HG02610 (cell line): ENCODE results near the gene TLCD3B.
A peak's percentile ranks its signal among the peaks of the same experiment; 100 is the strongest.
"Not testable (repeated sequence)": the region's sequence is repeated elsewhere in the genome, so short reads cannot be mapped to it uniquely, and the experiment has no call there.

ENCODE experiments used
- ATAC-seq: cut with Tn5 transposase; IDR thresholded peaks from one replicate; pipeline ENCODE4 v1.9.1; 2021; ENCODE audit warnings: mild to moderate bottlenecking, moderate library complexity; ENCODE audit not compliant: unreplicated experiment

The TLCD3B gene

DNA sequence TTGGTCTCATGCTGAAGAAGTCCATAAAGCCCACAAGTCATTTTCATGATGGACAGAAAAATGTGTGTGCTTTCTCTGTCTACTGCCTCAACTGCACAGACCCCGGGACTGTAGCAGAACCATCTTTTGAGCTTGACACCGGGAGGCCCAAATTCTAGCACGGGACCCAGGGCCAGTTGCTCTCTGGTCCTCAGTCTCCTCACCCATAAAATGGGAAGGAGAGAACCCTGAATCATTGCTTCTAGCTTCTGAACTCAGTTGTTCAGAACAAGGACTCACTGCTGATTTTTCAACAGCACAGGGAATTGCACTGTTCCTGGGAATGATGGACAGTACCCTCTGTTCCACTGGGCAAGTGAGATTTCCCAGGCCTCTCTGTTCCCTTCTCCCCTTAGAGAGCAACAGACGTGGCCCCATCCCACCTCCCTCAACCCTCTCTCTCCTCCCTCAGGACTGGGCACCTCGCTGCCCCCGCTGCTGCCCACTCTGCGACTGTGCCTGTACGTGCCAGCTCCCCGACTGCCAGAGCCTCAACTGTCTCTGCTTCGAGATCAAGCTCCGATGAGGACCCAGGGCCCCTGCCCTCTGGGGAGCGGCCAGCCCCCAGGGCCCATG, 32.3 kb upstream of the TLCD3B start:
- no peak for ATAC-seq

GRCh38 chr16:30060836-30061554, 29.9 kb upstream of the TLCD3B start:
- no peak for ATAC-seq

GRCh38 chr16:30060346-30060745, 29.3 kb upstream of the TLCD3B start:
- no peak for ATAC-seq

GRCh38 chr16:30054959-30055553, 24.0 kb upstream of the TLCD3B start:
- ATAC-seq, result no peak

DNA sequence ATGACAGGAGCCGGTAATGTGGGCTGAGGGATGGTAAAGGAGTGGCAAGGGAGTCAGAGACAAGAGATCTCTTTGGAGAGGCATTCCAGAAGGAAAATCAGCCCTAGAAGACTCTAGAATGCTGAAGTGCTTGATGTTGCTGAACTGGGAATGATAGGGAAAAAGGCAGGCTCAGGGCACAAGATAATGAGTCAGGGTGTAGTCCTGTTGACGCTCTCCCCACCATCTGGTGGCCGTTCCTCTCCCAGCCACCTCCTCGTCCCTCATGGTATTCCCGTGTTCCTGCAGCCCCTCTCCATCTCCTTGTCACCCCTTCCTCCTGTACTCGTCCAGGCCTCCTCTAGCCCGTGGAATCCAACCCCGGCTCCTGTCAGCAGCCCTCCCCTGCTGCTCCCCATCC, 23.4 kb upstream of the TLCD3B start:
- no peak for ATAC-seq

GRCh38 chr16:30053376-30054015, 22.4 kb upstream of the TLCD3B start:
- peak; percentile 20 for ATAC-seq

DNA sequence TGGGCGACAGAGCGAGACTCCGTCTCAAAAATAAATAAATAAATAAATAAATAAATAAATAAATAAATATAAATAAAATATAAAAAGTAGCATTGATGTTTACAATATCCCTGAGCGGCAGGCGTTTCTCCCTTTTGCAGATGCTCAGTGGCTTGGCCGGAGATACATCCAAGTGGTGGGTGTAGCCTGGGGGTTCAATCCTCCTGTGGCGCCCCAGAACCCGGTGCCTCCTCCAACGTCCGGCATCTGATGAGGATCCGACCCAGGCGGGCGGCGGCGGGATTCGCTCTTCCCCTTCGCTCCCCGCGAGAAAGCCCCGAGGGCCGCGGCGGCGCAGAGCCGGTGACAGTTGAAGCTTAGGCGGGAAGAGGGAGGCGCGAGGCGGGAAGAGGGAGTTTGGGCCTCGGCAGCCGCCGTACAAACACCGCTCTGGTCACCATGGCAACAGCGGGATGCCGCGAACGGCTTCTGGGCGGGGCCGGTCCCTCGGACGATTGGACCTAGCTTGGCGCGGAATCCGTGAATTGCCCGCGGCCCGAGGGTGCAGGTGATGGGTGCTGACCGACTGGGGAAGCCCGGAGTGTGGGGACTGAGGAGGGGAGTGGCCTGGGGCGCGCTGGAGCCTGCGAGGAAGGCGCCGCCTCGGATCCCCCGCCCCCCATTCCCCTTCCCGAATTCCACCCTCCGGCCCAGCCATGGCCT, 21.8 kb upstream of the TLCD3B start:
- peak; percentile 61 for ATAC-seq

DNA sequence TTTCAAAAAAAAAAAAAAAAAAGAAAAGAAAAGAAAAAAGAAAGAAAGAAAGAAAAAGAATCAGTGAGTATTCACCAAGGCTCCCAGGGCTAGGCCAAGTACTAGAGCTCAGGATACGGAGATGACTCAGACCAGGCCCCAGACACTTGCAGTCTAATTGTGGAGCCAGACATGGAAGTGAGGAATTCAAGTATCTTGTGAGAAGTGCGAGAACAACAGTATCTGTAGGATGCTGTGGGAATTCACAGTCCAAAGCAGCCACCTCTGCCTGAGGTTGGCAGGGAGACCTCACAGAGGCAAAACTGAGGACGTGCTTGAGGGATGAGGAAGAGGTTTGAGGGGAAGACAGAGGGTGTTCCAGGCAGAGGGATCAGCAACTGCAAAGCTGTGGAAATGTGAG, 20.4 kb upstream of the TLCD3B start:
- ATAC-seq, result no peak

DNA sequence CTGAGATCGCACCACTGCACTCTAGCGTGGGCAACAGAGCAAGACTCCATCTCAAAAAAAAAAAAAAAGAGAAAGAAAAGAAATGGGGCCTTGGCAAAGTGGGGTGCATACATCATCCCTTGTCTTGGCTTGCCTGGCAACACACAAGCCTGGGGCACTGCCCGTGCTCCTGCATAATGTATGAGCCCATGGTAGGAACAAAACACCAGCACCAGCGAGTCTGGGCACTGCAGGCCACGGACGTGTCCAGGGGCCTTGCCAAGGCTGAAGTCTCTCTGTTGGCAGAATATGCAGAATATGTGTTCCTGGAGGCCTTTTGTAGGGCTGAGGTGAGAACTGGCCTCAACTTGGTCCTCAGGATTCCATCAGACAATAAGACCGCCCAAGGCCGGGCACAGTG, 18.8 kb upstream of the TLCD3B start:
- no peak for ATAC-seq

DNA sequence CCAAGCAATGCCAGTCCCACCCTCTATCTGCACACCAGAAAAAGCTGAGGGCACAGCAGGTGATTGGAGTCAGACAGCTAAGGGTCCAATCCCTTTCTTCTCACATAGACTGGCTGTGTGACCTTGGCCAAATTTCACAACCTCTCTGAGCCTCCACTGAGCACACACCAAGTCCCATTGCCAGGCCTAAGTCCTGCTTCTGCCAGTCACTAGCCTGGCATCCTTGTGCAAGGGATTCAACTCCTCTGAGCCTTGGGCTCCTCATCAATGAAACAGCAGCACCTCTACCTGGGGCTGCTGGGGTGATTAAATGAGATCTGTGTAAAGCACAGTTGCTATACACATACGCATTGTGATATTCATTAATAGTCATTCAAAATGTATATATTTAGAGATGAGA, 15.5 kb upstream of the TLCD3B start:
- no peak for ATAC-seq

DNA sequence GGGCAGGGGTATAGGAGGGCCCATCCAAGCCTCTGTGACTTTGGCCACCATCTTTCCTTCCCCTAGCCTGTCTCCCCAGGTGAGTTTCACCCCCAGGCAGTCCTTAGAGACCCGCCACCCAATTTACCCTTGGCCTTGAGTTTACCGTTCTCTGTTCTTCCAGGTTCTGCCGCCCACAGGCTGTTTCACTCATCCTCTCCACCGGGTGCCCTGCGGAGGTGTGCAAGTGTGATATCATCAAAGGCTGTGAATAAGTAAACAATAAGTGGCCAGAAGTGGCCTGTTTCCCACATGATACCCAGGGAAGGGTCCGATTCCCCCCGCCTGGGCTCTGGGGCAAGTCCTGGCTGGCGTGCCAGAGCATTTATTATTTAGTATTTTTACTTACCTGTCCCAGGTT, 15.1 kb upstream of the TLCD3B start:
- ATAC-seq, result no peak

DNA sequence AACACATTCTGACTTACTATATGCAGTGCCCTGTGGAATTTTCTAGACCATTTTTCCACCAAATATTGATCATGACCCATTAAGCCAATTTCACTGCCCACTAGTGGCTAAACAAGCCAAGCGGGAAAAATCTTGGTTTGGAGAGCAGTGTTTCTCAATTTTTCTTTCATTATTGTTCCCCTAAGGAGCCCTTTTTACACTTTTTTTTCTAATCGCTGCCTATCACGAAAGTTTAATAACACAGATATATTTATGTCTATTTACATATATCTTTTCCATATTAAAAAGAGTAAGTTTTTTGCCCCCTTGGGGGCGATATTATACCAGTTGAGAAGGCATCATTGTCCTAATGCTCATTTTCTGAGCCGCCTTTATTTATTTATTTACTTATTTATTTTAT, 10.8 kb upstream of the TLCD3B start:
- ATAC-seq, result no peak

DNA sequence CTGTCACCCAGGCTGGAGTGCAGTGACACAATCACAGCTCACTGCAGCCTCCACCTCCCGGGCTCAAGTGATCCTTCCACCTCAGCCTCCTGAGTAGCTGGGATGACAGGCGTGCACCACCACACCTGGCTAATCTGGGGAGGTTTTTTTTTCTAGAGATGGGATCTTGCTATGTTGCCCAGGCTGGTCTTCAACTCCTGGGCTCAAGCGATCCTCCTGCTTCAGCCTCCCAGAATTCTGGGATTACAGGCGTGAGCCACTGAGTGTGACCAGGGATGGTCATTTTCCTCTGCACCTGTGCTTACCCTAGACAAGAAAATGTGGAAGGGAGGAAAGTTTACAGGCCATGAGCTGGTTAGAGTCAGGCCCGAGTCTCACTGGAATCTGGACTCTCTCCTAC, 9.6 kb upstream of the TLCD3B start:
- not testable (repeated sequence) for ATAC-seq

DNA sequence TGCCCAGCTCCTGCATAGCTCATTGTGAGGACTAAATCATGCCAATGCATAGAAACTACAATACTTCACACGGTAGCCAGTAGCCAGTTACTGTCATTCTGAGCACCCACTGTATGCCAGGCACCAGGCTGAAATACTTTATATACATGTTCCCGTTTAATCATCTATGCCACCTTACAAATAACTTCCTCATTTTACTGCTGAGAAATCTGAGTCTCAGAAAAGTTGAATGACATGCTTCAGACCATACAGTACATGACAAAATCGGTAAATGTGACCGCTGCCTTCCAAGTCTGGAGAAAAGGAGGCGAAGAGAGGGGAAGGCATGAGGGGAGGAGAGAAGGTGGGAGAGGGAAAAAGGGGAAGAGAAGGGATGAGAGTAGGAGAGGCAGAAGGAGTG, 9.2 kb upstream of the TLCD3B start:
- no peak for ATAC-seq

GRCh38 chr16:30033270-30033669, 2.2 kb upstream of the TLCD3B start:
- ATAC-seq, result no peak

DNA sequence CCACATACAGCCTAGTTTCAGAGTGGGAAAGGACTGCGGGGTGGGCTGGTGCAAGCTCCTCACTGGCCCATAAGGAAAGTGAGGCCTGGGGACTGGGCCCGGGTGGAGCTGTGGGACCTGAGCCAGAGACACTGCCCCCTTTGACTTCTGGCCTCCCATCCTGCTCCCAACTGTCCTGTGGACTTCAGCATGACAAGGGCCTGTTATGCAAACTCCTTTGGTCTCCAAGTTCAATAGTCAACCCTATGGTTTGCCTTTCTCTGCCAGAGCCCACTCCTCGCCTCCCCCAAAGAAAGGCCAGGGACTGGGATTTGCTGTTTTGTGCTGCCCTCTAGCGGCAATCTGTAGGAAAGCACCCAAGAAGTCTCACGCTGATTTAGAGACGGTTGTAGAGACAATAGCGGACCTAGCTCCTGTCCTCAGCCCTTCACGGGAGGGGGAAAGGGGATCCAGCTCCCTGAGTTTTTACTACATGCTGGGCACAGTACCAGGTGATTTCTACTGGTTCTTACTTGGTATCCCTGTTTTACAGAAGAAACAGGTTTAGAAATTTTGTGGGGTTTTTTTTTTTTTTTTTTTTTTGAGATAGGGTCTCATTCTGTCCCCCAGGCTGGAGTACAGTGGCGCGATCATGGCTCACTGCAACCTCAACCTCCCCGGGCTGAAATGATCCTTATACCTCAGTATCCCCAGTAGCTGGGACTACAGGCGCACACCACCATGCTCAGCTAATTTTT, 1.2 kb upstream of the TLCD3B start:
- no peak for ATAC-seq

DNA sequence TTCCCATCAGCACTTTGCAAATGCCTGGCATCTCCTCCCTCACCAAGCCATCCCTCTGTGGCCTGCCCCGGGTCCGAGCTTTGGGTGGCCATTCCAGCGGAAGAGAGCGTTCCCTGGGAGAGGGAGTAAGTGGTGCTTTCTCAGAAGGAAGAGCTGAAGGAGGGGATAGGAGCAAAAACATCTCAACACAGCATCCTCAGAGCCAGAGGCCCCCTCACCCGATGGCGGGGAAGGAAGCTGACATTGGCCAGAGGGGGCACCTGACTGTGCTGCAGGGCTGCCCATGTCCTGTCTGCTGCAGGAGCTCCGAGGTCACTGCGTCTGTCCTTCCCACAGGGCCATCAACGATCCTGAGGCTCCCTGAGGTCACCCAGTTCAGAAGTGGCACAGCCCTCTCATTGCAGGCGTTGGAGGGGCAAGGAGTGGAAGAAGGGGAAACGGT, 427 bp upstream of the TLCD3B start:
- no peak for ATAC-seq

DNA sequence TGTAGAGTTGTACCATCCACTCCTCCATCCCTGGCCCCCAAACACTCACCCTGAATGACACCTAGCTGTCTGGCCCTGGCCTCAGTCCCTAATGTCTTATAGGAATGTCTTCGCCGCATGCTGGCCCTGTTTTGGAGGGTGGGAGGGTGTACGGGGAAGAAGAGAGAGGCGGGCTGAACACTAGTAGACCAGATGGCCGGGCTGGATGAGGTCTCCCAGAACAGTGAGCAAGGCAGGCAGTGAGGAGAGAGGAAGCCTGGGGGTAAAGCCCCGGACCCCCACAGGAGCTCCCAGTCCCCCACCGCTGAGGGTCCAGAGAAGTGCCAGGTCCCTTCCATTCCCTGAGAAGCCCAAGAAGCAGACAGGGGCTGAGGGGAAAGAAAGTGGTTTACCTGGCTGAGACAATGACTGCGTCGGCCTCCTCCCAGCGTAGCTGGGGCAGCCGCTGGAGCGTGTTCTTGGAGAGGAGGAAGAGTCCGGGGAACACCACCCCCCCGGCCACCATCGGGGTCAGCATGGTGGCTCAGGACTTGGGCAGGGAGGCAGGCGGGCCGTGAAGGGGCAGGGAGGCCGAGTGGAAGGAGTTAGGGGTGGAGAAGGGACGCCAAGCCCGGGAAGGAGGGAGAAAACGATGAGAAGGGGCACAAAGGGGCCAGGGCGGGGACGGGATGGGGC, 923 bp downstream of the TLCD3B start:
- no peak for ATAC-seq

DNA sequence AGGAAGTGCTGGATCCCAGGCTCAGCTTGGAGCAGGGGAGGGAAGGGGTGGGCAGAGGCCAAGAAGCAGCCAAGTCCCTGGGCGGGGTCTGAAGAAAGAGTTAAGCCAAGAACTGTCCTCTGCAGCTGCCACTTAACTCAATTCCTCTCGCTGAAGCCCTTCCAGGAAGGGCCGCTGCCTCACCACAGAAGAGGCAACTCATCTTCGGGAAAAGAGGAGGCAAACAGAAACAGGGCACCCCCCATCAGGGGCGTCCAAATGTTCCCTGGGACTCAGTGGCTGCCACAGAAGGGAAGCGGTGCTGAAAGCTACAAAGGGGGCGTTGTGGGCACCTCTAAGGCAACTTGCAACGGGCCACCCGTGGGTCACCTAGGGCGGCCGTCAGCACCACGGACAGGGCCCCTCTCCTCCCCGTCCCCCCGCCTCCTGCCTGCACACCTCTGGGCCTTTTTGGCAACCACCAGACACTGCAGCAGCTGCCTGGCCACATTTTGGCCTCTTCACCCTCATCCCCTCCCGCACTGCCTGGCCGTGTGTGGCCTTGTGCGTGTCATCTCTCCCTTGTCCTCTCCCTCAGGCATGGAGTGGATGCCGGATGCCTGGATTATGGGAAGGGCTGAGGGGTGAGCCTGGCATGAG, 2.5 kb downstream of the TLCD3B start:
- ATAC-seq, result no peak
